Measurements from ENCODE around the gene MEGF8. TPM values are rescaled to one million over a fixed set of nuclear protein-coding genes. Genes with fewer than 3 reads are reported as not detected.

Gene MEGF8
- total and polyA plus RNA-seq, 2 of the 13 experiments (the other 11 are each of a cell fraction or from before 2014, with no cell fraction given): 4.0 to 8.8 TPM

- DNase-seq (ENCODE audit: low spot score) (no peak), FAIRE-seq (no peak), ATAC-seq (no peak)
- H2AFZ ChIP-seq (ENCODE audit: low read length): no peak overlapping the region
- H3K9ac ChIP-seq (ENCODE audit: insufficient read depth, low read depth, low read length): peak overlapping the region; percentile 73
- no TSS peak for BruUV-seq (replicated peaks)
- H3K79me2 ChIP-seq (ENCODE audit: insufficient read depth, low read length): peaks cover 29% of the 10 kb centered on the region
- peaks cover 61% of the 10 kb centered on the region for H3K4me1 ChIP-seq (ENCODE audit: insufficient read depth, low read length)
- H3K27me3 ChIP-seq (ENCODE audit: control insufficient read depth in 1 of 2, insufficient read depth in 2 of 2, low read length in 2 of 2): no peaks in the 10 kb centered on the region; a peak in 1 of 5 replicates
- H3K27ac ChIP-seq (ENCODE audit: extremely low read length, insufficient read depth, low read length): peak overlapping the region; percentile 70
- intact Hi-C loops (cut with micrococcal nuclease; ENCODE audit: unreplicated experiment): loop anchor here (2.0 kb wide), 1 partner anchor 38 kb away; no protein-coding TSS in a partner anchor
- peaks cover 11% of the 10 kb centered on the region; the same call in 1 of the 2 replicates for H4K20me1 ChIP-seq (ENCODE audit: insufficient read depth, low read length)
- TF ChIP-seq ZNF432 (CRISPR knock-in tag; IDR thresholded peaks at IDR 0.05; ENCODE audit: borderline replicate concordance) (no peak), NKX3-1 (CRISPR knock-in tag; IDR thresholded peaks at IDR 0.05) (no peak), ZNF407 (CRISPR knock-in tag; IDR thresholded peaks at IDR 0.05; ENCODE audit: not compliant biosample characterization) (no peak), ZSCAN22 (CRISPR knock-in tag; IDR thresholded peaks at IDR 0.05) (no peak), ZSCAN29 (CRISPR knock-in tag; conservative IDR thresholded peaks at IDR 0.05) (no peak)
- 56% methylated on average over 3 of the region's 4 CpGs for WGBS (ENCODE audit: low lambda C conversion rate)
- peak overlapping the region in 2 of 3 experiments; percentile 48 to 83; a peak in 4 of 6 replicates for H3K4me3 ChIP-seq (replicated peaks in 1 of 3; ENCODE audit: insufficient read depth in 1 of 3, low read depth in 2 of 3, low read length in 3 of 3)
- POLR2A ChIA-PET: interaction anchor here (1.5 to 7.4 kb wide), 4 partner anchors 13 to 37 kb away, joined by 7 to 117 read pairs (median 29); partner anchors contain the start of genes CIC, ERF and GSK3A
- CTCF ChIA-PET (ENCODE audit: low intra/inter-chr PET ratio, low total read pairs): no interaction called here
- peak overlapping the region; percentile 86 for H3K4me2 ChIP-seq (ENCODE audit: low read depth, low read length)
- peaks cover 8 to 13% of the 10 kb centered on the region in 2 experiments; a peak in 4 of 5 replicates for H3K36me3 ChIP-seq (replicated peaks in 1 of 2; ENCODE audit: control insufficient read depth in 1 of 2, insufficient read depth in 2 of 2, low read length in 2 of 2)
- in situ Hi-C loops (cut with HindIII; ENCODE audit: extremely low pct_ligation_motif_present, low pct_unique_long_range_greater_than_20kb): no loop called here
- H3K9me3 ChIP-seq (ENCODE audit: low read length): no peaks in the 10 kb centered on the region
Observed at GRCh38 chr19:42282819-42283187, 42.6 kb upstream of the MEGF8 start.
